K562 (cell line): ENCODE measurements around the gene CYP2B6. TPM values are rescaled to one million over a fixed set of nuclear protein-coding genes. Genes with fewer than 3 reads are reported as not detected.

Experiments used
- ATAC-seq: fragments of 200-7000 bp; cut with Tn5 transposase; 3 replicates; pipeline ENCODE4 v1.9.1; 2020; ENCODE audit warnings: moderate library complexity
- BruUV-seq: library from RNA; stranded (reverse); fragments of 400-500 nt; replicated peaks from 2 replicates; lab custom pipeline; 2021; lab: Mats Ljungman, UMichigan
- CTCF ChIA-PET: fragments of 300-600 bp; formaldehyde crosslinking; extraction: SDS; loops from one replicate; lab custom pipeline; 2021; ENCODE audit warnings: low intra/inter-chr PET ratio; lab: Yijun Ruan, JAX
- POLR2A ChIA-PET: fragments of 300-600, 350-650 bp; sonication (Branson Sonifier 250); formaldehyde crosslinking; extraction: SDS; loops from one replicate; lab custom pipeline; 2021; ENCODE audit warnings: antibody characterized with exemption, inconsistent platforms; lab: Yijun Ruan, JAX
- DNase-seq, 4 experiments: peaks; one replicate each; pipeline versions ENCODE4 v3.0.0 to v3.0.0-alpha.2; 2011 to 2018; ENCODE audit warnings: low spot score in 3 of 4, mixed read lengths in 3 of 4; ENCODE audit errors: extremely low read depth in 1 of 4
- FAIRE-seq: peaks from 2 replicates; lab custom pipeline; 2011; peaks lifted over from hg19 to GRCh38; lab: Jason Lieb, UNC
- H2AFZ ChIP-seq: 2 replicates; pipeline ENCODE4 v1.6.0; 2011; ENCODE audit warnings: low read depth, low read length, control low read depth, inconsistent platforms
- H3K27ac ChIP-seq: fragments of 200-600 bp; 3 replicates; pipeline ENCODE4 v1.8.0; 2011; ENCODE audit warnings: low read depth, mild to moderate bottlenecking, control low read depth, inconsistent platforms, low read length, moderate library complexity, mixed read lengths; ENCODE audit errors: extremely low read depth
- H3K27me3 ChIP-seq, 2 experiments: fragments of 300-600 bp in 1 of 2; 2 replicates in 1 of 2; 3 replicates in 1 of 2; pipeline versions ENCODE4 v1.6.0 to v1.8.0; 2011; ENCODE audit warnings: inconsistent platforms in 2 of 2, low read length in 2 of 2, mild to moderate bottlenecking in 1 of 2, mixed read lengths in 1 of 2, moderate library complexity in 1 of 2; ENCODE audit not compliant: control insufficient read depth in 2 of 2, insufficient read depth in 2 of 2
- H3K36me3 ChIP-seq: fragments of 300-600 bp; 3 replicates; pipeline ENCODE4 v1.8.0; 2011; ENCODE audit warnings: mild to moderate bottlenecking, low read length, inconsistent platforms; ENCODE audit not compliant: control insufficient read depth, insufficient read depth
- H3K4me1 ChIP-seq, 2 experiments: fragments of 200-600 bp in 1 of 2; replicated peaks in 1 of 2; 2 replicates in 1 of 2; 3 replicates in 1 of 2; pipeline versions ENCODE4 v1.5.1 to v1.8.0; 2011; ENCODE audit warnings: inconsistent platforms in 2 of 2, low read length in 2 of 2, mild to moderate bottlenecking in 1 of 2, mixed read lengths in 1 of 2, moderate library complexity in 1 of 2; ENCODE audit not compliant: control insufficient read depth in 2 of 2, insufficient read depth in 2 of 2
- H3K4me2 ChIP-seq: 2 replicates; pipeline ENCODE4 v1.6.1; 2011; ENCODE audit warnings: low read length, control low read depth, inconsistent platforms, mixed read lengths; ENCODE audit not compliant: insufficient read depth
- H3K4me3 ChIP-seq: fragments of 200-600 bp; sonication (generic), shearing (Covaris generic); 2 replicates; pipeline ENCODE4 v1.5.1; 2016; ENCODE audit warnings: control low read depth, inconsistent platforms
- H3K79me2 ChIP-seq: fragments of 200-600 bp; 3 replicates; pipeline ENCODE4 v1.8.0; 2011; ENCODE audit warnings: low read length, inconsistent platforms; ENCODE audit not compliant: control insufficient read depth, insufficient read depth
- H3K9ac ChIP-seq, 2 experiments: 2 replicates each; pipeline versions ENCODE4 v1.6.0 to v1.6.1; 2011; ENCODE audit warnings: low read depth in 2 of 2, low read length in 2 of 2, control low read depth in 1 of 2, inconsistent platforms in 1 of 2, mild to moderate bottlenecking in 1 of 2, mixed read lengths in 1 of 2; ENCODE audit not compliant: insufficient read depth in 1 of 2
- H3K9me1 ChIP-seq: one replicate; pipeline ENCODE4 v1.6.0; 2011; ENCODE audit warnings: inconsistent platforms, mild to moderate bottlenecking, low read length, moderate library complexity; ENCODE audit not compliant: control insufficient read depth, insufficient read depth
- H3K9me3 ChIP-seq: replicated peaks from 2 replicates; pipeline ENCODE4 v1.5.1; 2011; ENCODE audit warnings: low read depth, low read length, inconsistent platforms; ENCODE audit not compliant: control insufficient read depth, insufficient read depth
- H4K20me1 ChIP-seq: replicated peaks from 2 replicates; pipeline ENCODE4 v1.6.1; 2011; ENCODE audit warnings: low read length, inconsistent platforms, mixed read lengths; ENCODE audit not compliant: control insufficient read depth, insufficient read depth
- ATF7 ChIP-seq: fragments of 450-650 bp; IDR thresholded peaks from 2 replicates; pipeline ENCODE4 v1.7.1; 2014; ENCODE audit warnings: mild to moderate bottlenecking, moderate library complexity
- CBFA2T3 ChIP-seq: fragments of 450-650 bp; IDR thresholded peaks from 2 replicates; pipeline ENCODE4 v1.6.1; 2017
- CBX3 ChIP-seq, 2 experiments: IDR thresholded peaks; 1 replicate in 1 of 2; 2 replicates in 1 of 2; pipeline ENCODE4 v1.6.1; 2012; ENCODE audit warnings: inconsistent platforms in 2 of 2, low read length in 2 of 2, borderline replicate concordance in 1 of 2, control low read depth in 1 of 2
- COPS2 ChIP-seq: fragments of 450-650 bp; conservative IDR thresholded peaks from 2 replicates; pipeline ENCODE4 v1.6.1; 2016; ENCODE audit warnings: mild to moderate bottlenecking, moderate library complexity
- GABPB1 ChIP-seq: sonication (generic); formaldehyde crosslinking; IDR thresholded peaks from 2 replicates; pipeline ENCODE4 v1.8.0; 2022; ENCODE audit warnings: mild to moderate bottlenecking, missing genetic modification reagents
- HMG20A ChIP-seq: fragments of 450-650 bp; formaldehyde crosslinking; conservative IDR thresholded peaks from 2 replicates; pipeline ENCODE4 v1.4.0; 2020; ENCODE audit warnings: mild to moderate bottlenecking, mixed read lengths
- HNRNPLL ChIP-seq: fragments of 200-400 bp; formaldehyde crosslinking; IDR thresholded peaks from 2 replicates; pipeline ENCODE4 v1.6.1; 2017; ENCODE audit warnings: low read length, low read depth, mild to moderate bottlenecking; ENCODE audit not compliant: poor library complexity, severe bottlenecking
- SETDB1 ChIP-seq: IDR thresholded peaks from one replicate; pipeline ENCODE4 v1.6.1; 2012; ENCODE audit warnings: low read length, control low read depth, inconsistent platforms
- SMARCA5 ChIP-seq: fragments of 450-650 bp; IDR thresholded peaks from 2 replicates; pipeline ENCODE4 v1.6.1; 2016
- SOX6 ChIP-seq: fragments of 450-650 bp; IDR thresholded peaks from 2 replicates; pipeline ENCODE4 v1.6.1; 2014; ENCODE audit warnings: mild to moderate bottlenecking
- TAF7 ChIP-seq: fragments of 450-650 bp; IDR thresholded peaks from 2 replicates; pipeline ENCODE4 v1.6.1; 2016; ENCODE audit warnings: missing genetic modification characterization, missing compliant biosample characterization
- TARDBP ChIP-seq: fragments of 450-650 bp; IDR thresholded peaks from 2 replicates; pipeline ENCODE4 v1.6.1; 2016
- WGBS: fragments of 100-300 bp; shearing (Covaris generic); methylation state at CpG from one replicate; pipeline ENCODE4 v1.1.6; 2016; ENCODE audit warnings: low coverage, mixed read lengths; ENCODE audit not compliant: insufficient coverage; ENCODE audit errors: missing lambda C conversion rate; 5-methylcytosine and 5-hydroxymethylcytosine counted together
- in situ Hi-C: fragments of 300-500 bp; cut with MboI; formaldehyde crosslinking; loops from 4 replicates; pipeline ENCODE4 v1.15.0; 2018; ENCODE audit warnings: inconsistent platforms, mixed read lengths
- intact Hi-C: fragments of 100-400 bp; cut with micrococcal nuclease; formaldehyde crosslinking; loops from 2 replicates; pipeline ENCODE4 v1.14.2; 2022
- polyA plus RNA-seq, 8 experiments: library from polyadenylated mRNA; depleted of rRNA in 4 of 8; stranded (reverse) in 5 of 8; unstranded in 3 of 8; fragments of >200 nt; fragmentation: Nextera tagmentation in 2 of 8; fragmentation: Illumina TruSeq in 1 of 8; extraction: Ambion mirVana in 2 of 8; extraction: Trizol in 1 of 8; gene quantifications; 2 replicates each; pipeline versions ENCODE4 v1.2.1 to v1.2.3, GENCODE V29; 2011 to 2014; ENCODE audit warnings: inconsistent platforms in 1 of 8, missing spikeins in 1 of 8
- total RNA-seq, 7 experiments: library from RNA; depleted of rRNA in 6 of 7; stranded (reverse); fragments of >200 nt in 6 of 7; fragmentation: Illumina TruSeq in 2 of 7; extraction: Trizol in 2 of 7; gene quantifications; 2 replicates each; pipeline versions ENCODE4 v1.2.1 to v1.2.3, GENCODE V29; 2011 to 2021; ENCODE audit warnings: low replicate concordance in 1 of 7
- TF ChIP-seq, protein P1 (sequence below): sonication (generic); formaldehyde crosslinking; IDR thresholded peaks from 2 replicates; pipeline ENCODE4 v1.8.1; 2023; ENCODE audit warnings: mild to moderate bottlenecking, missing genetic modification reagents
- TF ChIP-seq, protein P2 (sequence below): fragments of 450-650 bp; IDR thresholded peaks from 2 replicates; pipeline ENCODE4 v1.6.1; 2017; ENCODE audit warnings: mild to moderate bottlenecking, moderate library complexity
- TF ChIP-seq, protein P3 (sequence below): fragments of 450-650 bp; formaldehyde crosslinking; IDR thresholded peaks from 2 replicates; pipeline ENCODE4 v1.4.0; 2020; ENCODE audit warnings: mild to moderate bottlenecking
- TF ChIP-seq, protein P4 (sequence below): fragments of 450-650 bp; IDR thresholded peaks from 2 replicates; pipeline ENCODE4 v1.6.1; 2017; ENCODE audit warnings: antibody characterized with exemption, mild to moderate bottlenecking

CYP2B6 gene
- total and polyA plus RNA-seq, 9 of the 15 experiments (the other 6 are each of a cell fraction or from before 2014, with no cell fraction given) = 0.04 TPM; not detected in 8

DNA sequence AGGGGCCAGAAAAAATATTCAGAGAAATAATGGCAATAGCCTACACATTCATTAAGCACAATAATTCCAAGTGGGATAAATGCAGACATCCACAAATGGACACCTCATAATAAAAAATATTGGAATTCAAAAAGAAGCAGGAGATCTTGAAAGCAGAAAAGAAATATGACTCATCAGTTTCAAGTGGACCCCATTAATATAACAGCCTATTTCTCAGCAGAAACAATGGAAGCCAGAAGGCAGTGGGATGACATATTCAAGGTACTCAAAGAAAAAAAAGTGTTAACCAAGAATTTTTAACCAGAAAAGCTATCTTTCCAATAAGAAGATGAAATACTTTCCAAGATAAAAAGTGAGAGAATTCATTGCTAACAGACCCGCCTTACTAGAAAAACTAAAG lies 48.7 kb downstream of the CYP2B6 start:
- Histone ChIP-seq H3K9me3 (no peaks in the 10 kb centered on the region), H3K4me3 (no peak overlapping the region), H3K27ac (no peak overlapping the region), H3K36me3 (no peaks in the 10 kb centered on the region), H3K9ac (no peak overlapping the region), H2AFZ (no peak overlapping the region), H3K4me2 (no peak overlapping the region), H3K27me3 (peaks cover 0 to 8% of the 10 kb centered on the region in 2 experiments; a peak in 2 of 5 replicates), H3K9me1 (no peaks in the 10 kb centered on the region), H3K4me1 (no peaks in the 10 kb centered on the region), H4K20me1 (no peaks in the 10 kb centered on the region), H3K79me2 (no peaks in the 10 kb centered on the region)
- ChIA-PET POLR2A (no interaction called here), CTCF (no interaction called here)
- ATAC-seq (no peak), DNase-seq (peak in 1 of 4 experiments; percentile 20), FAIRE-seq (no peak)
- intact Hi-C loops (no loop called here), in situ Hi-C loops (no loop called here)
- 0% methylated on average over 1 of the region's 1 CpG for WGBS
- BruUV-seq = no TSS peak
- no peak for TF ChIP-seq HNRNPLL
- TF ChIP-seq GABPB1 (CRISPR knock-in tag) = no peak
- no peak for TF ChIP-seq COPS2
- TF ChIP-seq TAF7 (tag) = no peak
- TF ChIP-seq SETDB1 = no peak
- TF ChIP-seq, protein P1, sequence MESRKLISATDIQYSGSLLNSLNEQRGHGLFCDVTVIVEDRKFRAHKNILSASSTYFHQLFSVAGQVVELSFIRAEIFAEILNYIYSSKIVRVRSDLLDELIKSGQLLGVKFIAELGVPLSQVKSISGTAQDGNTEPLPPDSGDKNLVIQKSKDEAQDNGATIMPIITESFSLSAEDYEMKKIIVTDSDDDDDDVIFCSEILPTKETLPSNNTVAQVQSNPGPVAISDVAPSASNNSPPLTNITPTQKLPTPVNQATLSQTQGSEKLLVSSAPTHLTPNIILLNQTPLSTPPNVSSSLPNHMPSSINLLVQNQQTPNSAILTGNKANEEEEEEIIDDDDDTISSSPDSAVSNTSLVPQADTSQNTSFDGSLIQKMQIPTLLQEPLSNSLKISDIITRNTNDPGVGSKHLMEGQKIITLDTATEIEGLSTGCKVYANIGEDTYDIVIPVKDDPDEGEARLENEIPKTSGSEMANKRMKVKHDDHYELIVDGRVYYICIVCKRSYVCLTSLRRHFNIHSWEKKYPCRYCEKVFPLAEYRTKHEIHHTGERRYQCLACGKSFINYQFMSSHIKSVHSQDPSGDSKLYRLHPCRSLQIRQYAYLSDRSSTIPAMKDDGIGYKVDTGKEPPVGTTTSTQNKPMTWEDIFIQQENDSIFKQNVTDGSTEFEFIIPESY (CRISPR knock-in tag) = no peak
- TF ChIP-seq, protein P2, sequence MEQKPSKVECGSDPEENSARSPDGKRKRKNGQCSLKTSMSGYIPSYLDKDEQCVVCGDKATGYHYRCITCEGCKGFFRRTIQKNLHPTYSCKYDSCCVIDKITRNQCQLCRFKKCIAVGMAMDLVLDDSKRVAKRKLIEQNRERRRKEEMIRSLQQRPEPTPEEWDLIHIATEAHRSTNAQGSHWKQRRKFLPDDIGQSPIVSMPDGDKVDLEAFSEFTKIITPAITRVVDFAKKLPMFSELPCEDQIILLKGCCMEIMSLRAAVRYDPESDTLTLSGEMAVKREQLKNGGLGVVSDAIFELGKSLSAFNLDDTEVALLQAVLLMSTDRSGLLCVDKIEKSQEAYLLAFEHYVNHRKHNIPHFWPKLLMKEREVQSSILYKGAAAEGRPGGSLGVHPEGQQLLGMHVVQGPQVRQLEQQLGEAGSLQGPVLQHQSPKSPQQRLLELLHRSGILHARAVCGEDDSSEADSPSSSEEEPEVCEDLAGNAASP = no peak
- no peak for TF ChIP-seq SOX6
- TF ChIP-seq CBFA2T3 = no peak
- TF ChIP-seq, protein P3, sequence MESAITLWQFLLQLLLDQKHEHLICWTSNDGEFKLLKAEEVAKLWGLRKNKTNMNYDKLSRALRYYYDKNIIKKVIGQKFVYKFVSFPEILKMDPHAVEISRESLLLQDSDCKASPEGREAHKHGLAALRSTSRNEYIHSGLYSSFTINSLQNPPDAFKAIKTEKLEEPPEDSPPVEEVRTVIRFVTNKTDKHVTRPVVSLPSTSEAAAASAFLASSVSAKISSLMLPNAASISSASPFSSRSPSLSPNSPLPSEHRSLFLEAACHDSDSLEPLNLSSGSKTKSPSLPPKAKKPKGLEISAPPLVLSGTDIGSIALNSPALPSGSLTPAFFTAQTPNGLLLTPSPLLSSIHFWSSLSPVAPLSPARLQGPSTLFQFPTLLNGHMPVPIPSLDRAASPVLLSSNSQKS (CRISPR knock-in tag) = no peak
- TF ChIP-seq, protein P4, sequence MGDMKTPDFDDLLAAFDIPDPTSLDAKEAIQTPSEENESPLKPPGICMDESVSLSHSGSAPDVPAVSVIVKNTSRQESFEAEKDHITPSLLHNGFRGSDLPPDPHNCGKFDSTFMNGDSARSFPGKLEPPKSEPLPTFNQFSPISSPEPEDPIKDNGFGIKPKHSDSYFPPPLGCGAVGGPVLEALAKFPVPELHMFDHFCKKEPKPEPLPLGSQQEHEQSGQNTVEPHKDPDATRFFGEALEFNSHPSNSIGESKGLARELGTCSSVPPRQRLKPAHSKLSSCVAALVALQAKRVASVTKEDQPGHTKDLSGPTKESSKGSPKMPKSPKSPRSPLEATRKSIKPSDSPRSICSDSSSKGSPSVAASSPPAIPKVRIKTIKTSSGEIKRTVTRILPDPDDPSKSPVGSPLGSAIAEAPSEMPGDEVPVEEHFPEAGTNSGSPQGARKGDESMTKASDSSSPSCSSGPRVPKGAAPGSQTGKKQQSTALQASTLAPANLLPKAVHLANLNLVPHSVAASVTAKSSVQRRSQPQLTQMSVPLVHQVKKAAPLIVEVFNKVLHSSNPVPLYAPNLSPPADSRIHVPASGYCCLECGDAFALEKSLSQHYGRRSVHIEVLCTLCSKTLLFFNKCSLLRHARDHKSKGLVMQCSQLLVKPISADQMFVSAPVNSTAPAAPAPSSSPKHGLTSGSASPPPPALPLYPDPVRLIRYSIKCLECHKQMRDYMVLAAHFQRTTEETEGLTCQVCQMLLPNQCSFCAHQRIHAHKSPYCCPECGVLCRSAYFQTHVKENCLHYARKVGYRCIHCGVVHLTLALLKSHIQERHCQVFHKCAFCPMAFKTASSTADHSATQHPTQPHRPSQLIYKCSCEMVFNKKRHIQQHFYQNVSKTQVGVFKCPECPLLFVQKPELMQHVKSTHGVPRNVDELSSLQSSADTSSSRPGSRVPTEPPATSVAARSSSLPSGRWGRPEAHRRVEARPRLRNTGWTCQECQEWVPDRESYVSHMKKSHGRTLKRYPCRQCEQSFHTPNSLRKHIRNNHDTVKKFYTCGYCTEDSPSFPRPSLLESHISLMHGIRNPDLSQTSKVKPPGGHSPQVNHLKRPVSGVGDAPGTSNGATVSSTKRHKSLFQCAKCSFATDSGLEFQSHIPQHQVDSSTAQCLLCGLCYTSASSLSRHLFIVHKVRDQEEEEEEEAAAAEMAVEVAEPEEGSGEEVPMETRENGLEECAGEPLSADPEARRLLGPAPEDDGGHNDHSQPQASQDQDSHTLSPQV = no peak
- no peak for TF ChIP-seq ATF7
- TF ChIP-seq SMARCA5 = no peak
- no peak for TF ChIP-seq TARDBP
- TF ChIP-seq HMG20A (CRISPR knock-in tag) = no peak
- TF ChIP-seq CBX3 (IDR thresholded peaks at IDR 0.05; ENCODE audit: borderline replicate concordance in 1 of 2, low read length in 2 of 2) = peak in 1 of 2 experiments; percentile 88; a peak in 2 of 3 replicates
